Caco-2 (cell line): Measurements from ENCODE around the gene TCN1. TPM values are rescaled to one million over a fixed set of nuclear protein-coding genes. Genes with fewer than 3 reads are reported as not detected.
A peak's percentile ranks its signal among the peaks of the same experiment; 100 is the strongest.
"Not testable (repeated sequence)": the region's sequence is repeated elsewhere in the genome, so short reads cannot be mapped to it uniquely, and the experiment has no call there.

Source experiments
- Bru-seq: library from RNA; stranded (reverse); fragments of 400-500 nt; gene quantifications from one replicate; lab custom pipeline; 2021; lab: Mats Ljungman, UMichigan
- BruChase-seq, 2 experiments: library from RNA; stranded (reverse); fragments of 400-500 nt; gene quantifications; one replicate each; lab custom pipeline; 2021; lab: Mats Ljungman, UMichigan
- BruUV-seq: library from RNA; stranded (reverse); fragments of 400-500 nt; replicated peaks from 2 replicates; lab custom pipeline; 2021; lab: Mats Ljungman, UMichigan
- CTCF ChIA-PET: fragments of 300-600 bp; sonication (Branson Sonifier 250); formaldehyde crosslinking; loops from one replicate; lab custom pipeline; 2022; ENCODE audit warnings: antibody characterized with exemption; lab: Charles Lee
- POLR2A ChIA-PET: fragments of 300-600 bp; sonication (Branson Sonifier 250); formaldehyde crosslinking; loops from one replicate; lab custom pipeline; 2022; ENCODE audit warnings: antibody characterized with exemption; lab: Charles Lee
- DNase-seq, 2 experiments: peaks; one replicate each; pipeline versions ENCODE4 v3.0.0 to v3.0.0-alpha.2; 2020 to 2022
- H3K27me3 ChIP-seq: replicated peaks from 2 replicates; pipeline ENCODE4 v1.6.0; 2011; ENCODE audit warnings: low read length; ENCODE audit not compliant: control insufficient read depth, insufficient read depth
- H3K36me3 ChIP-seq: 2 replicates; pipeline ENCODE4 v1.5.1; 2011; ENCODE audit warnings: low read length; ENCODE audit not compliant: control insufficient read depth, insufficient read depth
- H3K4me1 ChIP-seq: fragments of 250-450 bp; sonication (Bioruptor Pico); 2 replicates; pipeline ENCODE4 v1.5.1; 2020; ENCODE audit warnings: mild to moderate bottlenecking
- H3K4me3 ChIP-seq: 2 replicates; pipeline ENCODE4 v1.5.1; 2011; ENCODE audit warnings: low read depth, mild to moderate bottlenecking, control low read depth, low read length
- H3K9me3 ChIP-seq: fragments of 250-450 bp; sonication (Bioruptor Pico); 2 replicates; pipeline ENCODE4 v1.5.1; 2020; ENCODE audit warnings: mild to moderate bottlenecking, moderate library complexity
- H3K27ac Mint-ChIP-seq: one replicate; pipeline ENCODE4 v1.8.0; 2022; ENCODE audit warnings: mixed read lengths; ENCODE audit not compliant: unreplicated experiment
- H3K27me3 Mint-ChIP-seq: one replicate; pipeline ENCODE4 v1.8.0; 2022; ENCODE audit warnings: mixed read lengths; ENCODE audit not compliant: insufficient read depth, unreplicated experiment
- H3K36me3 Mint-ChIP-seq: one replicate; pipeline ENCODE4 v1.8.0; 2022; ENCODE audit warnings: mild to moderate bottlenecking, mixed read lengths; ENCODE audit not compliant: insufficient read depth, unreplicated experiment
- H3K4me1 Mint-ChIP-seq: one replicate; pipeline ENCODE4 v1.8.0; 2022; ENCODE audit warnings: low read depth, mixed read lengths; ENCODE audit not compliant: unreplicated experiment
- H3K4me3 Mint-ChIP-seq: one replicate; pipeline ENCODE4 v1.8.0; 2022; ENCODE audit warnings: mild to moderate bottlenecking, moderate library complexity, mixed read lengths; ENCODE audit not compliant: unreplicated experiment
- H3K9me3 Mint-ChIP-seq: one replicate; pipeline ENCODE4 v1.8.0; 2022; ENCODE audit warnings: mixed read lengths; ENCODE audit not compliant: unreplicated experiment
- intact Hi-C: fragments of 100-400 bp; cut with micrococcal nuclease; formaldehyde crosslinking; loops from one replicate; pipeline ENCODE4 v1.10.0; 2022; ENCODE audit not compliant: unreplicated experiment
- long read RNA-seq: library from polyadenylated mRNA; stranded (forward); transcript quantifications from one replicate; pipeline ENCODE4 v2.0.0, GENCODE V29; 2022
- total RNA-seq: library from RNA; stranded (reverse); gene quantifications from 2 replicates; pipeline ENCODE4 v1.2.3, GENCODE V29; 2022
- TF ChIP-seq, protein P1 (sequence below), 2 experiments: fragments of 200-600 bp in 1 of 2; IDR thresholded peaks; 1 replicate in 1 of 2; 2 replicates in 1 of 2; pipeline versions ENCODE4 v1.5.1 to v1.8.0; 2011 to 2022; ENCODE audit warnings: antibody characterized with exemption in 1 of 2, control low read depth in 1 of 2, inconsistent platforms in 1 of 2, low read depth in 1 of 2, low read length in 1 of 2, mild to moderate bottlenecking in 1 of 2, moderate library complexity in 1 of 2; ENCODE audit not compliant: insufficient read depth in 1 of 2, severe bottlenecking in 1 of 2, unreplicated experiment in 1 of 2

Gene TCN1, protein sequence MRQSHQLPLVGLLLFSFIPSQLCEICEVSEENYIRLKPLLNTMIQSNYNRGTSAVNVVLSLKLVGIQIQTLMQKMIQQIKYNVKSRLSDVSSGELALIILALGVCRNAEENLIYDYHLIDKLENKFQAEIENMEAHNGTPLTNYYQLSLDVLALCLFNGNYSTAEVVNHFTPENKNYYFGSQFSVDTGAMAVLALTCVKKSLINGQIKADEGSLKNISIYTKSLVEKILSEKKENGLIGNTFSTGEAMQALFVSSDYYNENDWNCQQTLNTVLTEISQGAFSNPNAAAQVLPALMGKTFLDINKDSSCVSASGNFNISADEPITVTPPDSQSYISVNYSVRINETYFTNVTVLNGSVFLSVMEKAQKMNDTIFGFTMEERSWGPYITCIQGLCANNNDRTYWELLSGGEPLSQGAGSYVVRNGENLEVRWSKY
- total RNA-seq, result not detected in 2 replicates
- not detected for Bru-seq, nascent RNA
- BruChase-seq, experiment 1, labeled RNA remaining after a 2-hour chase, result not detected
- BruChase-seq, experiment 2, labeled RNA remaining after a 6-hour chase, result not detected
- long read RNA-seq, result 0 reads

DNA sequence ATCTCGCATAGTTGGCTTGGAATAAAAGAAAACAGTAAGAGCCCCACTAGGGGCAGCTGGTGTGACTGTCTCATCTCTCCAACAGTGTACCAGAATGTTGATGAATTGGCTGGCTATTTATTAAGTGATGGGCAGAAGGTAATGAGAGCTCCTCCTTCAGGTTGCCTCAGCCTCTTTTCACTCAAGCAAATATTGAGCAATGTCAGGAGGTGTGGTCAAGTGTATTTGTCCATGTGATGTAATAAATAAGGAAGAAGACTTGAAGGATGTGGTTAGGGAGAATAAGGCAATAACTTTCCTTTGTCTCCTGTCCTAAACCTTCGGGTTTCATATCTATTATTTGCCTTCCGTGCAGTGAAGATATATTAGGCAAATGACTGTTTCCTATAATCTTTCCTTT, at the start of gene TCN1:
Gene TCN1 (minus strand): TSS at position 91 of the 400 bp plus-strand sequence. CDS start 17 bp downstream, at position 74.
- CTCF ChIA-PET, result no interaction called here
- Mint-ChIP-seq H3K36me3 (no peaks in the 10 kb centered on the region), H3K27ac (no peak within 1 kb of the TSS), H3K4me3 (no peak within 1 kb of the TSS), H3K4me1 (no peaks in the 10 kb centered on the region), H3K27me3 (no peaks in the 10 kb centered on the region), H3K9me3 (peaks cover 27% of the 10 kb centered on the region)
- intact Hi-C loops, result no loop called here
- Histone ChIP-seq H3K9me3 (no peaks in the 10 kb centered on the region), H3K36me3 (no peaks in the 10 kb centered on the region), H3K4me1 (no peaks in the 10 kb centered on the region), H3K27me3 (no peaks in the 10 kb centered on the region), H3K4me3 (no peak within 1 kb of the TSS)
- BruUV-seq, result no TSS peak
- TF ChIP-seq, protein P1, sequence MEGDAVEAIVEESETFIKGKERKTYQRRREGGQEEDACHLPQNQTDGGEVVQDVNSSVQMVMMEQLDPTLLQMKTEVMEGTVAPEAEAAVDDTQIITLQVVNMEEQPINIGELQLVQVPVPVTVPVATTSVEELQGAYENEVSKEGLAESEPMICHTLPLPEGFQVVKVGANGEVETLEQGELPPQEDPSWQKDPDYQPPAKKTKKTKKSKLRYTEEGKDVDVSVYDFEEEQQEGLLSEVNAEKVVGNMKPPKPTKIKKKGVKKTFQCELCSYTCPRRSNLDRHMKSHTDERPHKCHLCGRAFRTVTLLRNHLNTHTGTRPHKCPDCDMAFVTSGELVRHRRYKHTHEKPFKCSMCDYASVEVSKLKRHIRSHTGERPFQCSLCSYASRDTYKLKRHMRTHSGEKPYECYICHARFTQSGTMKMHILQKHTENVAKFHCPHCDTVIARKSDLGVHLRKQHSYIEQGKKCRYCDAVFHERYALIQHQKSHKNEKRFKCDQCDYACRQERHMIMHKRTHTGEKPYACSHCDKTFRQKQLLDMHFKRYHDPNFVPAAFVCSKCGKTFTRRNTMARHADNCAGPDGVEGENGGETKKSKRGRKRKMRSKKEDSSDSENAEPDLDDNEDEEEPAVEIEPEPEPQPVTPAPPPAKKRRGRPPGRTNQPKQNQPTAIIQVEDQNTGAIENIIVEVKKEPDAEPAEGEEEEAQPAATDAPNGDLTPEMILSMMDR (IDR thresholded peaks at IDR 0.05; ENCODE audit: insufficient read depth in 1 of 2, low read depth in 1 of 2, low read length in 1 of 2, severe bottlenecking in 1 of 2, unreplicated experiment in 1 of 2), result no peak
- peak in 1 of 2 experiments; percentile 19 for DNase-seq
- POLR2A ChIA-PET, result no interaction called here

DNA sequence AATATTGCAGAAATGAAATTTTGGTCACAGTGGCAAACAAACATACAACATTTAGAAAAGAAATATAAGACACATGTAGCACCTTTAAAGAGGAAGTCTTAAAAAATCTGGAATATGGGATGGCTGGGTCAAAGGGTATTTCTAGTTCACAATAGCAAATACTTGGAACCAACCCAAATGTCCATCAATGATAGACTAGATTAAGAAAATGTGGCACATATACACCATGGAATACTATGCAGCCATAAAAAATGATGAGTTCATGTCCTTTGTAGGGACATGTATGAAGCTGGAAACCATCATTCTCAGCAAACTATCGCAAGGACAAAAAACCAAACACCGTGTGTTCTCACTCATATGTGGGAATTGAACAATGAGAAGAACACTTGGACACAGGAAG, 37.3 kb upstream of the TCN1 start:
- intact Hi-C loops, result loop anchor here (5.0 kb wide), 1 partner anchor 61 kb away; no protein-coding TSS in a partner anchor
- H3K36me3 Mint-ChIP-seq, H3K4me3 ChIP-seq, H3K27me3 Mint-ChIP-seq, POLR2A ChIA-PET, DNase-seq, H3K9me3 ChIP-seq, H3K4me3 Mint-ChIP-seq, H3K27me3 ChIP-seq, H3K4me1 Mint-ChIP-seq, BruUV-seq, H3K36me3 ChIP-seq, H3K9me3 Mint-ChIP-seq, CTCF ChIA-PET, H3K27ac Mint-ChIP-seq, H3K4me1 ChIP-seq: not testable (repeated sequence)

DNA sequence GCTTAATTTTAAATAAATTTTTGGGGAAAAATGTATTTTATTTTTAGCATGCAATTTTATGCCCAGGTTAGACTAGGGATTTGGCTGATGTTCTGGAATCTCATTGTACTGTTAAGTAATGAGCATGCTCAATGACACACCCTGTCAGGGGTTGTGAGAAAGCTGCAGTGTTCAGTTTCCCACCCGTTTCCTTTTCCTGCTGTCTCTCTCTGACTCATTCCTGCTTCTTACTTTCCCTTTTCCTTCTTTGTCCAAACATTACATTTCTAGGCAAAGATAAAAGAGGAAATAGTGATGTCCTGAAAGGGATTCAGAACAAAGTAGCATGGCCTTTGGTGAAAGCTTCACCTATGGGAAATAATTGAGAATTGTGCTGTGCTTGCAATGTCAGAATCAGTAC, 35.0 kb upstream of the TCN1 start:
- DNase-seq, result no peak
- ChIA-PET POLR2A (no interaction called here), CTCF (no interaction called here)
- Histone ChIP-seq H3K9me3 (0 out of 2 replicates have a peak, but pooled peaks cover 2% of the 10 kb centered on the region), H3K4me3 (no peak overlapping the region), H3K27me3 (no peaks in the 10 kb centered on the region), H3K36me3 (no peaks in the 10 kb centered on the region), H3K4me1 (no peaks in the 10 kb centered on the region)
- Mint-ChIP-seq H3K36me3 (no peaks in the 10 kb centered on the region), H3K4me3 (no peak overlapping the region), H3K4me1 (no peaks in the 10 kb centered on the region), H3K27me3 (no peaks in the 10 kb centered on the region), H3K27ac (no peak overlapping the region), H3K9me3 (no peaks in the 10 kb centered on the region)
- intact Hi-C loops, result loop anchor here (5.0 kb wide), 1 partner anchor 59 kb away; no protein-coding TSS in a partner anchor
- BruUV-seq, result no TSS peak
- TF ChIP-seq, protein P1 (IDR thresholded peaks at IDR 0.05; ENCODE audit: insufficient read depth in 1 of 2, low read depth in 1 of 2, low read length in 1 of 2, severe bottlenecking in 1 of 2, unreplicated experiment in 1 of 2), result no peak
